ENCODE results near the gene TMEM187.

Gene TMEM187

DNA sequence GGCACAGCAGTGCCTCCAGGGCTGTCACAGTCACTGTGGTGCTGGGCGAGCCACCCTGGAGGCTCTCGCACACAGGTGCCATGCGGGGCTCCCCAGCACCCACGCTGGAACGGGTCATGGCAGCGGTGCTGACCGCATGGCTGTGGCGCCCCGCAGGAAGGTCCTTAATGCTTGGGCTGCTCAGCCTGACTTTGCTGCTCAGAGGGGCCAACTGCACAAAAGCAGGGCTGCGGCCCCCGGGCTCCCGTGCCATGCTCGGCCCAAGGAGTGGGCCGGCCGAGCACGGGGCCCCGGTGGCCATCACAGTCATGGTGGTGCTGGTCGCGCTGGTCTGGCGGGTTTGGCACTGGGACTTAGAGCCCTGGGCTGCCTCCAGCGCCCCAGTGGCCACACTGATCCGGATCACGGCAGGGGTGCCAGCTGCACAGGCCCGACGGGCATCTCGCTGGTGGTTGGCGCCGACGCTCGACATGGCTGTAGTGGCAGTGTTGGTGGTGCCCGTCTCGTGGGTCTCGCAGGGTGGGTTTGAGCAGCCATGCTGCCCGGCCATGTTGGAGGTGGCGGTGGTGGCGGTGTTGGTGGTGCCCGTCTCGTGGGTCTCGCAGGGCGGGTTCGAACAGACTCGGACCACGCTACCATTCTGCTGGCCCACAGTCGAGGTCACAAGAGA, 17.9 kb upstream of the TMEM187 start:
- no peak for DNase-seq (ENCODE audit: low read depth in 3 of 3)

DNA sequence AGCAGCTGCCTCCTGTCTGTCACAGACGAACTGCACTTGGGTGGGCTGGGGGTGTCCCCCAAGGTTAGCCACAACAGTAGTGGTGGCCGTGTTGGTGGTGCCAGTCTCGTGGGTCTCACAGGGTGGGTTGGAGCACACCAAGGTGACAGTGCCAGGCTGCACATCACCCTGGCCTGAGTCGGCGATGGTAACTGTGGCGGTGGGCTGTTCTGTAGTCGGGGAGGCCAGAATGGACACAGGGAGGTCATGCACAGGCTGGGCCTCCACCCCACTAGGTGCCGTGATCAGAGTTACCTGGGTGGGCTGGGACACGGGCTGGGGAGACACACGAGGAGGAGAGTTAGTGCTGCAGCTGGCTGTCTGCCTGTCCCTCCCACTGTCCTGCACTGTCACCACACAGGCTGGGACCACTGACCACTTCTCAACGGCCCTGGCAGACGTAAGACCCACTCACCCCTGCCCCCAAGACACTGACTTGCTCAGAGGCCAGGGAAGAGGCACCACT, 17.3 kb upstream of the TMEM187 start:
- DNase-seq (ENCODE audit: low read depth in 3 of 3) = no peak

DNA sequence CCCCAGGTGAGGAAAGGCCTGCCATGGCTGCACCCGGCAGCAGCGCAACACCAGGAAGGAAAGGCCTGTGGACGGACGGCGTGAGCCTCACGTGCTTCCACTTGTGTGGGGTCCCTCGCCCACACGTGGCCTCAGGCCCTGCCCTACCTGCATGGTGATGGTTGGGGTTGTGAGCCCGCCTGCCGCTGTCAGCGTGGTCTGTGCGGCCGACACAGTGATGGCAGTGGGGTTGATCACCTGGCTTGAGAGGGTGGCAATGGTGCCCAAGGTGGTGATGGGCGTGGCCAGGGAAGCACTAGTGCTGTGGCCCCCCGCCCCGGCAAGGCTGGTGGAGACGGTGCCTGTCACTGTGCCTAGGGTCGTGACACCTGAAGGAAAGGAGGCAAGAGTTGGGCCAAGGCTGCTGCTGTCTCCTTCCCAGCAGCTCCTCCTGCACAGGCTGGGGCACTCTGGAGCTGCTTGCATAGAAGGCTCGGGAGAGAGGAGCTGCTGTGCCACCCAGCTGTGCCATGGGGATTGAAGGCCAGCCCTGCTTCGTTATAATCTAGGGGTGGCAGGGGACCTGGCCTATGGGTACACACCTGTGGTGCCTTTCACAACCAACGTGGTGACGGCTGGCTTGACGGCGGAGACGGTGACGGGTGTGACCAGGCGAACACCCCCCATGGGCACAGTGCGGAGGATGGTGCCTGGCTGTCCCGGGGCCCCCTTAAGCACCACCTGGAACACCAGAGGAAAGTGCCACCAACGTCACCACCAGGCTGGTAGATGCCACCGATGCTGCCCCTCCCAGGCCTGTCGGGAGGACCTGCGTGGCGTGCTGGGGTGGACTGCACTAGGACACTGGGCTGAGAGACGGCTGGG, 16.3 kb upstream of the TMEM187 start:
- DNase-seq (ENCODE audit: low read depth in 3 of 3) = no peak

DNA sequence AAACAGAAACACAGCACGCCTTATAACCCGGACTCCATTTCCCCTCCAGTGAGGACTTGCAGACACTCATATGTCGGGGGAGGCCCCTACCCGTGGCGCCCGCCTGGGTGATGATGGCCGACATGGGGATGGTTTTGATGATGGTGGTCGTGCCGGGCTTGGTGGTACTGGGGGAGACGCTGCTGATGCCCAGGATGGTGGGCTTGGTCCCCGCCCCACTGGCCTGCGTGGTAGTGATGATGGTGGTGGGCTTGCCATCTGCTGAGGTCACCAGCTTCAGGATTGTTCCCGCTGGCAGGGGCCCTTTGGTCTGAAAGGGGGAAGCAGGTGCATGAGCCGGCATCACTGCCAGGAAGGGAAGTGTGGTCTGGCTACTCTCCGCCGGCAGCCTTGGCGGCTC, 15.3 kb upstream of the TMEM187 start:
- DNase-seq (ENCODE audit: low read depth in 3 of 3) = no peak

DNA sequence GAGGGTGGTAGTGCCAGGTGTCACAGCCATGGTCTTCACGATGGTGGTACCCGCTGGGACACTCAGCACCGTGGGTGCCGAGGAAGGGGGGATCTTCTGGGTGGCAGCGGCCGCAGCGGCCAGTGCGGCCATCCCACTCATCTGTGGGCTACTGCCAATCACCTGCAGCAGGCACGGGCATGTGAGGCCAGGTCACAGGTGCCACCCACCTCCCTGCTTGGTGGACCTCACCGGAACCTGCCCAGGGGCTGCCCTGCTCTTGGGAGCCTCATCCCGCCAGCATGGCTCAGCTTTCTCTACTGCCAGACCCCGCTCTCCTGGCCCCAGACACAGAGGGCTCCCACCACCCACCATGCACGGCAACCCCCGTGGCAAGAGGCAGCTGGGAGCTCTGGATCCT, 13.9 kb upstream of the TMEM187 start:
- no peak for DNase-seq (ENCODE audit: low read depth in 3 of 3)

DNA sequence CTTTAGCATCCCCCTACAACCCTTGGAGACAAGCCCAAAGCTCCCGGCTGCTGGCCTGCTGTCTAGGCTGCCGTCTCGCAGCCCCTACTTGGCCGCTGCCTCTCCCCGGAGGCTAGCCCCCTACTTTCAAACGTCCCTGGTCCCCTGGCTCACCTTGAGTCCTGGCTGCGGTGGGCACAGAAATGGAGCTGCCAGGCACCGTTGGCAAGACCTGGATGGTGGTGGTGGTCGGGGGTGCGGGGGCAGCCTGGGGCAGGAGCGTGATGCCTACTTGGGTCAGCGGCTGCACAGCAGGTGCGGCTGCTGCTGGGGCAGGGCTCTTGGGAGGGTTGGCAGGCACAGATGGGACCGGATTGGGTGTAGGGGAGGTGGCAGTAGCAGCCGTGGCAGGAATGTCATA, 12.9 kb upstream of the TMEM187 start:
- no peak for DNase-seq (ENCODE audit: low read depth in 3 of 3)

DNA sequence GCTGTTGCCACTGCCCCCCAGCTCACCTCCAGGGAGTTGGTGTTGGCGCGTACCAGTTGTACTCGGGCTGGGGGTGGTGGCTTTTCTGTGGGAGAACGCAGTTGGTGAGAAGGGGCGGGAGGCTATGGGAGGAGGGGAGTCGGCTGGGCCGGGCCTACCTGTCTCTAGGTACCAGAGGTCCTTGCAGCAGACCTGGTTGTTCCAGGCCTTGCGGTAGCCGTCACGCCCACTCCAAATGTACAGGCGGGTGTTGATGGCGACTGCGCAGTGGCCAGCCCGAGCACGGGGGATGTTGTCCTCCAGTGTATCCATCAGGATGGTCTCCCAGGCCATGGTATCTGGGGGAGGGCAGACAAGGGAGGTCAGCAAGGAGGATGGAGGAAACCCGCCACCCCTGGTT, 12.5 kb upstream of the TMEM187 start:
- DNase-seq (ENCODE audit: low read depth in 3 of 3) = no peak

DNA sequence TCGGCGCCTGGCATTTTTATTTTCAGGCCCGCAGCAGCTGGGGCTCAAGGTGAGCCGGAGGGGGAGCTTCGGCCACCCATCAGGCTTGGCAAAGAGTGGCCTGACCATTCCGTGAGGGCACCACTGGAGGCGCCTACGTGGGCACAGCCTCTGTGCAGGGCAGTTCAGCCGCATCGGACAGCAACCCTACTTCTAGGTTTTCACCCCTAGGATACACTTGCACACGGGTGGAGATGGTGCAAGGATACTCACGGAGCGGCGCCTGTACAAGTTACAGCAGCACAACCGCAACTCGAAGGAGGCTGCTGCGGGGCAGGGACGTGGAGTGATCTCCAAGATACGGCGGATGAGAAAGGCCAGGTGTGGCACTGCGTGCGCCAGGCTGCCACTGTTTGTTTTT, 11.8 kb upstream of the TMEM187 start:
- DNase-seq (ENCODE audit: low read depth in 3 of 3) = no peak

DNA sequence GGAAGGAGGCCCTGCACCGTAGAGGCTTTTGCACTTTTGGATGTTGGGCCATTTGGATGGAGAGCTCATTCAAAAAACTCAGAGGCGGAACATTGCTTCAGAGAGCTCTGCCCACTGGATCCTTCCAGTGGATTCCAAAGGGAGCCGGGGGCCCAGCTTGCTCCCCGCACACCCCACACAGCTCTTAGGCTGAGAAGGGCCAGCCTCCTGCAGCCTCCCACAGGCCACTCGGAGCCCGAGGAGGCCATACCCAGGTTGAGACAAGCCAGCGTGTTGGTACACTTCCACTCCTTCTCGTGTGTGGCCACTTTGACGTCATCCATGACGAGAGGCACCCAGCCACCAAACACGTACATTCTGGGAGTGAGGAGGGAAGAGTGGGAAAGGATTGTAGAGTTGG, 11.3 kb upstream of the TMEM187 start:
- DNase-seq (ENCODE audit: low read depth in 3 of 3) = no peak

DNA sequence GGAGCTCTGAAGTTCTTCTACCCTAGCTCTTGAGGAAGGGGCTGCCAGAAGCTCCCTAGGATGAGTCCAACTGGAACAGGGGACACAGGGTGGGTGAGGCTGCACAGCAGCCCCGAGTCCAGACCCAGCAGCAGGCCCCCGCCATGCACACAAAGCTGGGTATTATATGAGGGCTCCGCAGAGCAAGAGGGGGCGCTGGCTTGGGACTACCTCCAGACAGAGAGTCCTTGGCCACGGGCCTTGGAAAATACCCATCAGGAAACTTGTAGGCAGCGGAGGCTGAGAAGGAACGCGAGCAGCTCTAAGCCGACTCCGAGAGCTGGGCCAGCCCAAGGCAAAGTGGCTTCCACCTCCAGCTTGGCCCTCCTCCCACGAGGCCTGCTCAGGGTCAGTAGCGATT, 9.0 kb upstream of the TMEM187 start:
- no peak for DNase-seq (ENCODE audit: low read depth in 3 of 3)

DNA sequence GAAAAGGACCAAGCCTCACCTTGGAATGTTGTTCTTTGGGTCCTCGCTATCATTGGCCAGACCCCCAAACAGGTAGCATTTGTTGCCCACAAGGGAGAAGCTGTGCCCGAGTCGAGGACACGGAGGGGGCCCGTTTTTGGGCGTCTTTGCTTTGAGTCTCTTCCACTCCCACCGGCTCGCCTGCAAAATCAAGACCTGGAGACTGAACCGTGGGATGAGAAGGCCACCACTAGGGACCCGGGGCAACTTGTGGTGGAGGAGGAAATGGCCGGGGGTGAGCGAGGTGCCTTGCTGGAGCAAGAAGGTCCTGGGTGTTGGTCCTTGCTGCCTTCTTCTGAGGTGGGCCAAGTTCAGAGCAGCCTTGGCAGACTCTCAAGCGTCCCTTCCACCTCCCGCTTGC, 8.4 kb upstream of the TMEM187 start:
- no peak for DNase-seq (ENCODE audit: low read depth in 3 of 3)

DNA sequence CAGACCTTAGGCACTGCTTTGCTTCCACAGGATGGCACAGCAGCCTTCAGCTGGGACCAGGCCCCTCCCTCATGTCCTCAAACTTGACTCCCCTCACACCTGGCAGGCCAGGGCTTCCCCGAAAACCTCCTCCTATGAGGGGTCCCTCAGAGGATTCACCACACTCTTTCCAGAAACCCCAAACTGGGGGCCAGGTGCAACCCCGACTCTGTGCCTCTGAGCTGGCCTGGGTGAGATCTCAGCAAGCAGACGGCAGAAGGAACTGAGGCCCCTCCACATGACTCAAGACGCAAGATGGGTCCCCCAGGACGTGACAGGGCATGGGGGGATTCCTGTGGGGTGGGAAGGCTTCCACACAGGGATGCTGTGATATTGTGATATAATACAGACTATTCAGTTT, 7.1 kb upstream of the TMEM187 start:
- DNase-seq (ENCODE audit: low read depth in 3 of 3) = no peak

DNA sequence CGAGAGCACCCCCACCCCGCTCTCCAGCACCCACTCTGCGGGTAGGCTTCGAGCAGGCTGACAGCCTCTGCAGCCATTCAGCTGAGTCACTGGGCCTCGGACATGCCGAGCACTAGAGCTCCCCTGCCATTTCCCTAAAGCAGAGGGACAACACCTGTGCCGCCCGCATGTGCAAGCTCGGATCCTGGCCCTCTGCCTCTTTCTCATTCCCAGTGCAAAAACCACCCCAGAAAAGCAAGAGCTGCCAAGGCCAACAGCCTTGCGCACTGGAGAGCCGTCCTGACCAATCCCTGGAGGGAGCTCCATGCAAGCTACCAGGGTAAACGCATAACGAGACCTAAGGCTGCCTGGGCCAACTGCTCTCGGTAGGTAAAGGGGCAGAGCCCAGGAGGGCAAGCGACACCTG, 6.3 kb upstream of the TMEM187 start:
- no peak for DNase-seq (ENCODE audit: low read depth in 3 of 3)

DNA sequence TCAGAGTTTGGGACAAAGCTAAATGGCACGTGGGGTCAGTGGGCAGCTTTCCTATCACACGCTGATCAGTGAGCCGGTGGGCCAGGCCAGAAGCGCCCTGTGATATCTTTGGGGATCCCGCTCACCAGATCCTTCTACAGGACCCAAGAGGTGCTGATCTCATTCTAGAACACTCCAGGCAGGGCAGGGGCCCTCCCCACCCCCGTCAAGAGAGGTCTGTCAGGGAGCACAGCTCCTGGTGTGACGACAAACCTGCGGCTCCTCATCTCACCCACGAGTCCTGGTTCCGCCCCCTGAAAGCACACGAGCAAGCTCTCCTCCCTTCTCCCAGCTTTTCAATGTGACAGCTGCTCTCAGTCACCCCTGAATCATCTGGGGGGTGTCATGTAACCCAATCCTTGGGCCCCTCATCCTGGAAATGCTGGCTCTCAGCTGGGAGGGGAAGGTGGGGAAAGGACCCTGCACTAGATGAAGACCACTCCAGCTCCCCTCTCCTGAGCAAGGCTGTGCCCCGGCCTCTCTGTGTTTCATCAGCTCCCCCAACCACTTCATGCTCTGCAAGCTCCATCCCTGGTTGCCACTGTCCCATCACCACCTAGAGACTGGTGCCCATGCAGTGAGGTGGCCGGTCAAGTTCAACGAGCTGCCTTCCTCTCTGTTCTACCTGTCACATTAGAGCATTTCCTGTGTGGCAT, 5.6 kb upstream of the TMEM187 start:
- peak in 1 of 3 experiments; percentile 56 for DNase-seq (ENCODE audit: low read depth in 3 of 3)

DNA sequence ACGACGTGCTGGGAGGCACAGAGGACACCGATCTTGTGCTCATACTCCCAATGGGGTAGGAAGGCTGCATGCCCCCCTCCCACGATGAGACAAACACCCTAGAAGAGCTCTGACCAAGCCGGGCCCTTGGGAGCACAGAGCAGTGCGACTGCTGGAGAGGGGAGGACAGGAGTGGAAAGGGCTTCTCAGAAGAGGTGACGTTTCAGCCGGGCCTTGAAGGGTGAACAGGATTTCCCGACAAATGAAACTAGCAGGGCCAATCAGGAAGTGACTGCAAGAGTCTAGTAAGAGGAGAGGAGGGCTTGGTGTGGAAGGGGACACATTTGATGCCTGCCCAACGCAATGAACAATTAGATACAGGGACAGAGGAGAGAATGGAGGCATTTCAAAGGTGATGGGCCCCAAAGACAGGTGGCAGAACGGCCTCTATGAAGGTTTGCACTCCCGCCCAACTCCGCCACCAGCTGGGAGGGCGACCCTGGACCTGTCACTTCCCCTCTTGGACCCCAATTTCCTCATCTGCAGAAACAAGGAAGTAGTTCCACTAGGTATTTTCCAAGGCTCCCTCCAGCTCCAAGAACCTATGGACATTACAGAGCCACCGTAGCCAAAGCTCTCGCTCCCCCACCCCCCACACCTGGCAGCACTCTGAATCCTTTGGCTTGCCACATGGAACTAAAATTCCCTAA, 4.9 kb upstream of the TMEM187 start:
- DNase-seq (ENCODE audit: low read depth in 3 of 3) = no peak

DNA sequence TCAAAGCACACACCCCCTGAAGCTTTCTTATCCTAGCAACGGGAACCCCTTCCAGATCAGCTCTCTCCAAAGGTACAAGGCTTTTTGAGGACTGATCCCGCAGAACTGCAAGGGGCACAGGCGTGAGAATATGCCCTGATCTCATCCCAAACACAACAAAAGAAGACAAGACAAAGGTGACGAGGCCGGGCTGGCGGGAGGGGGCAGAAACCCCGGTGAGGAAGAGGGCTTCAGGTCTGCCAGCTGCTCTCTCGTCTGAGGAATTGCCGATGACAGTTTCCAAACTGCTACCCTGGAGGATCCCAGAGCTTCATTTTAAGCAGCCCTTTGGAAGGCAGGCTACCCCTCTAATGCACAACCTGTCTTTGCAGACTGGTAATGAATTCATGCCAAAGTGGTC, 4.3 kb upstream of the TMEM187 start:
- DNase-seq (ENCODE audit: low read depth in 3 of 3) = no peak

DNA sequence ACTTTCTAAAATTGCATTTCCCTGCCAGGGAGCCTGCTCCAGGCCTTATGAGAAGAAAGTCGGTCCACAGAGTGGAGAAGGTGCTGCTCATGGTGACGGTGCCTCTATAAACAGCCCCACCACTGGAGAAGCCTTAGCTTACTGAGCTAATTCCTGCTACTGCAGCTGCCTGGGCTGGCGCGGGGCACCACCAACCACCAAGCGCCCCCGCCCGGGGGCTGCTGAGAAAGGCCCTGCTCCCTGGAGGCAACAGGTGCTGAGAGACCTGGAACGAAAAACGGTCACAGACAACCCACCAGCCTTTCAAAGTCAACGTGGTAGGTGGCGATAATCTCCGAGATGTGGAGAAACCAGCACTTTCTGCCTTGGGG, 3.8 kb upstream of the TMEM187 start:
- peak in 1 of 3 experiments; percentile 37 for DNase-seq (ENCODE audit: low read depth in 3 of 3)

DNA sequence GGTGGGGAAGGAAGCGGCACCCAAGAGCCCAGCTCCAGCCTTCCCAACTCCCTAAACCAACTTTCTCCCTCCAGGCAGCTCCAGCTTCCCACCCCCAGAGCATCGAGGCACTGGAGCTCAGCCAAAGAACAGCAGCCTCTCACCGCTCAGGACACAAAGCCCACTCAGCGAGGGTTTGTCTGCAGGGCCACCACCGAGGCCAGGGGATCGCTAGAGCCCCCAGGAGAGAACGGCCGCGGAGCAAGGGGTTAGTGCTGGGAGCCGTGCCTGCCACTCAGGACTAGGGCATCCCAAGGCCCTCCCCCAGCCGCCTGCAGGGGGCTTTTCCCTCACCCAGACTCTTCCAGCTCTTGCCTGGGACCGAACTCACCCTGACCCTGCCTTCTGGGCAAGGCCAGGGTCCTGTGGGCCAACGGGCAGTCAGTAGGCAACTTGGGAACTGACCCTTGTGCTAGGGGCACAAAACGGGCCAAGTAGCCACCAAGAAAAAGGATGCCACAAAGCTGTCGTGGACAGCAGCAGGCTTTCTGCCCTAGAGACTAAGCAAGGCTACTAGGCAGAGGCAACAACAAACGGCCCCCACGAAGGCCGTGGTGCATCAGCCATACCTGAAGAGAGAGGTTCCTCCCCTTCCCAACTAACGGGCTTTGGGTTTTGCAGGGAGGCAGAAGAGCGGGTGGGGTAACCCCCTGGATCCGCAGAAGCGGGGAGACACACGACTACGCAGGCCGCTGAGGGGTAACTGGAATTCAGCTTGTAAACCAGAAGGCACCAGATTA, 3.2 kb upstream of the TMEM187 start:
- DNase-seq (ENCODE audit: low read depth in 3 of 3) = no peak

DNA sequence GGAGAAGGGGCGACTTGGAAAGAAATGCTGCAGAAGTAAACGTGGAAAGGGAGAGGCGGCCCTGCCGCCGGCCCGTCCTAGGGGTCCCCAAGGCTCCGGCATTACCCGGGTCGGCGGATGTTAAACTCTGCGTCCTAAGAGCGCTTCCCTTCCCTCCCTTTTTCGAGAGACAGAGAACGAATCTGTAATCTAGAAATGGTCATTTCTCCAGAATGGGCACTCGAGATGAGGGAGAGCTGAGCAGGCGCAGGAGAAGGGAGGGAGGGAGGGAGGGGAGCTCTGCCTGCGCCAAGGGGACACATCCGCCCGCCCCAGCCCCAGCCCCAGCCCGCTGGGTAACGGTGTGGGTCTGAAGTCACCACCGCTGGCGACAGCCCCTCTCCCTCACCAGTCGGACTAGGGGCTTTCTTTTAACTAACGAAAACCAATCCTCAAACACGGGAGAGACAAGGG, 2.6 kb upstream of the TMEM187 start:
- no peak for DNase-seq (ENCODE audit: low read depth in 3 of 3)

DNA sequence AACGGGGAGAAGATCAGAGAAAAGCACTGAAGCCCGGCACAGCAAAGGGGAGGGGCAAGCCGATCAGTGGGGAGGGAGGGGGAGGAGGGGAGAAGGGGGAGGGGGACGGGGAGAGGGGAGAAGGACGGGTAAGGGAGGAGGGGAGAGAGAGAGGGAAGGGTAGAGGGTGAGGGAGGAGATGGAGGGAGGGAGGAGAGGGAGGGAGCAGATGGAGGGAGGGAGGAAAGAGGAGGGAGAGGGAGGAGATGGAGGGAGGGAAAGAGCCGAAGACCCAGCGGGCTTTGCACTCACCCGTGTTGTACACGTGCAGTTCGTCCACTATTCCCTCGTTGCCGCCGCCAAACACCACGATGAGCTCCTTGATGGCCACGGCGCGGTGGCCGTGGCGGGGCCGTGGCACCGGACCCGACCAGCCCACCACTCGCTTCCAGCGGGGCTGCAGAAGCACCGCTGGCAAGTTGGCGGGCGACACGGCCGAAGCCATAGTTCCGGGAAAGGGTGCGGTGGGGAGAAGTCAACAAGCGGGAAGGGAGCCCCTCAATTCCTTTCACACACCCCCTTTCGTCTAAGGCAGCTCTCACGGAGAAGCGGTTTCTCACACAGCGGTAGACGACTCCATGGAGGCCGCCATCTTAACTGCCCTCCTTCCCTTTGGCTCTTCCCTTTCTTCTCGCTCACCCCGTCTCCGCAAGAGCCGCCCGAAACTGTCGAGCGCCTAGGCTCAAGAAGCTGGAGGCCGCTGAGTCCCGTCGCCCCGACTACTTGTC, 2.0 kb upstream of the TMEM187 start:
- no peak for DNase-seq (ENCODE audit: low read depth in 3 of 3)

DNA sequence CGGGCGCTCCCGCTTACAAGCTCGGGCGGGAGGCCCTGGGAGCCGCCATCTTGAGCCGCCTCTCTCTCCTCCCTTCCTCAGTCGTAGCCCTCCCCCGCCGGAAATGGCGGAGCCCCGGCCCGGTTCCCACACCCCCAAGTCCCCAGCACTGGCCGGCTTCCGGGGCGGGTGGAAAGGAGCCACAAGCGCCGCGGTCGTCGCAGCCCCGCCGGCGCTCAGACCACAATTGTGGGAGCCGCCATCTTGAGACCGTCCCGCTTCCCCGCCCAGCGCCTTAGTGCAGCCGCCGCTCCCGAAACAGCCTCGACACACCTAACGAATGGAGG, 1.5 kb upstream of the TMEM187 start:
- DNase-seq (ENCODE audit: low read depth in 3 of 3) = peak; percentile 65 to 84 (median 73)

Data from stimulated activated CD4-positive, alpha-beta T cell treated with anti-CD3 and anti-CD28 coated beads, TNF-alpha, amount 100 ng/mL, for 24 hours (primary cell).